NCI-H2107 treated with DMSO at 0.1 percent for 48 hours (cell line): ENCODE measurements around the gene ARL13B.
"Not testable (repeated sequence)": the region's sequence is repeated elsewhere in the genome, so short reads cannot be mapped to it uniquely, and the experiment has no call there.

Experiments
- DNase-seq: peaks from one replicate; lab custom pipeline; 2025; ENCODE audit not compliant: unreplicated experiment; lab: John Stamatoyannopoulos, UW

Gene ARL13B

DNA sequence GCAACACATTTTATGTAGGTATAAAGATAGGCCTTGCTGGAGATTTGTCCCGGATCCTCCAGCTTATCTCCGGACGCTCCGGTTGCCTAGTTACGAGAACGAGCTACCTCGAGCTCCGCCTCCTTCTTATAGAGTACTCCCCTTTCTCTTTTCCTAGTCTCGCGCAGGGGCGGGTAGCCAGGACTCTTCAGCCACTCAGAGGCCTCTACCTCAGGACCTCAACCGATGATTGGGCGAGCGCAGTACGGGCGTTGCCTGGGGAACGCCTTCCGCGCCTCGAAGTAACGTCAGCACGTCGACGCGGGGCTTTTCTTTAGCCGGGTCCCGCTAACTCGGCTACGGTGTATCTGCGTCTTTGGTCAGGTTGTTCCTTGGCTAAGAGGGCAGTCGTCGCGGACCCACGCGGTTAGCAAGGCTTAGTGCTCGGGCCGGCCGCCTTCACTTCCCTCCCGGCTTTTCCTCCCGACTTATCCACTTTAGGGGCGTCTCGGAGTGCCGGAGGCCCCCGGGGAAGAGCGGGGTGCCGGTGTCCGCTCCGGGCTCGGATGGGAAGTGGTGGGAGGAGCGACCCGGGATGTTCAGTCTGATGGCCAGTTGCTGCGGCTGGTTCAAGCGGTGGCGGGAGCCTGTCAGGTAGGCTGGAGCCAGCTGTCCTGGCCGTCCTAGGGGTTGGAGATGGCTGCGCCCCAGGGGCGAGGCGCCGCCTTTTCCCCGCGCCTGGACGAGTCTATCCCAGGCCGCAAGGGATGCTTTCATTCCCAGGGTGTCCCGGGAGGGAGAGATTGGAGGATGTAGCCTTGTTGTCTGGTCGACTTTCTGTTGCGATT is at the start of gene ARL13B:
Gene ARL13B (plus strand): TSS at position 306 of the 827 bp plus-strand sequence. CDS start 269 bp downstream, at position 575.
- peak; percentile 99 for DNase-seq

- no peak for DNase-seq
Measured at GRCh38 chr3:93931597-93932229, 48.2 kb upstream of the ARL13B start.

GRCh38 chr3:93934366-93935046 is 45.4 kb upstream of the ARL13B start:
- no peak for DNase-seq

DNA sequence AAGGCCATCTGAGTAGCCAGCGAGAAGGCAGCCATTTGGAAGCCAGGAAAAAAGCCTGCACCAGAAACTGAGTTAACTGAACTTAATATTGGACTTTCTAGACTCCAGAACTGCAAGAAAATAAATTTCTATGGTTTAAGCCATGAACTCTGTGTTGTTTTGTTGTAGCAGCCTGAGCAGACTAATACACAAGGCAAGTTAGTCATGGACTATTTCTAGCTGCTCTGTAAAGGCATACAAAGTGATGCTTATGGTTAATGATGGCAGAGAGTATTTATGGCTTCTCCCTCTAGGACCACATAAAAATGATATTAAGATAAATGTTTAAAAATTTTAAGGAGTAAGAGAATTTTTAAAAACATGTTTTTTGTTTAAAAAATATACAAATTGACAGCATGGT is 43.4 kb upstream of the ARL13B start:
- no peak for DNase-seq

- not testable (repeated sequence) for DNase-seq
Measured at GRCh38 chr3:93937485-93937884, 42.5 kb upstream of the ARL13B start.

DNA sequence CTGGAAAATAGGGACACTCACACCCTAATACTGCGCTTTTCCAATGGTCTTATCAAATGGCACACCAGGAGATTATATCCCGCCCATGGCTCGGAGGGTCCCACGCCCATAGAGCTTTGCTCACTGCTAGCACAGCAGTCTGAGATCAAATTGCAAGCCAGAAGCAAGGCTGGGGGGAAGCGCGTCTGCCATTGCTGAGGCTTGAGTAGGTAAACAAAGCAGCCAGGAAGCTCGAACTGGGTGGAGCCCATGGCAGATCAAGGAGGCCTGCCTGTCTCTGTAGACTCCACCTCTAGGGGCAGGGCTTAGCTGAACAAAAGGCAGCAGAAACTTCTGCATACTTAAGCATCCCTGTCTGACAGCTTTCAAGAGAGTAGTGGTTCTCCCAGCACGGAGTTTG is 30.0 kb upstream of the ARL13B start:
- DNase-seq: peak; percentile 7

GRCh38 chr3:93961026-93961425 is 18.9 kb upstream of the ARL13B start:
- DNase-seq: no peak

DNA sequence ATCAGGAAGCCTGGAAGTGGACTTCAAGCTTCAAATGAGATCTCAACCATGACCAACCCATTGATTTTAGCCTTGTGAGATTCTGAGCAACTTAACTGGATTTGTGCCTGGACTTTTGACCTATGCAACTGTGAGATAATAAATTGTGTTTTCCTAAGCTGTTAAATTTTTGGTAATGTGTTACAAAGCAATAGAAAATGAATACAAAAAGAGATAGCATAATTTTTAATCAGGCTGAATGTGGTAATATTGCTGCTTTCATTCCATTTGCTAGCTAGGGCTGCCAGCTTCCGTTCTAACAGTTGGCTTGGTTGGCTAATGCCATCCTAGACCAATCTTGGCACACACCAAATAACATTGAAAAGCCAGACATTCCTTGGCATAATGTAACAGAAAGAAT is 18.5 kb upstream of the ARL13B start:
- no peak for DNase-seq

DNA sequence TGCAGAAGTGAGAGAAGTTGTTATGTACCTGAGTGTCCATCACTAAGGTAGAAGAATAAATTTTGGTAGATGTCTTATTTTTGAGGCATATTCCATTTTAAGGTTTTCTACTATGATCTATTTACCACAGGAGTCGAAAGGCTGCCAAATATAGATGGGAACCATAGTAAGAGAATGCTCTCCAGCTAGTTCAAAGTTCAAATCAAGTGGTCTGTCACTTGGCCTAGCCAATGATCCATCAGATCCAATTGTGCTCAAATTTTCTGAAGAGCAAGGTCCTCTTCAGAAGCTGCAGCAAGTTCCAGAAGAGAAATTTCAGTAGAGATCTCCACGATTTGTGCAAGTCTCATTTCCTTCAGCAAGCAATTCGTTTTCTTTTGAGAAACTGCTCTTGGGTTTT is 17.2 kb upstream of the ARL13B start:
- no peak for DNase-seq

GRCh38 chr3:93965106-93965505 is 14.8 kb upstream of the ARL13B start:
- DNase-seq: not testable (repeated sequence)

GRCh38 chr3:93969443-93969842 is 10.5 kb upstream of the ARL13B start:
- no peak for DNase-seq

DNA sequence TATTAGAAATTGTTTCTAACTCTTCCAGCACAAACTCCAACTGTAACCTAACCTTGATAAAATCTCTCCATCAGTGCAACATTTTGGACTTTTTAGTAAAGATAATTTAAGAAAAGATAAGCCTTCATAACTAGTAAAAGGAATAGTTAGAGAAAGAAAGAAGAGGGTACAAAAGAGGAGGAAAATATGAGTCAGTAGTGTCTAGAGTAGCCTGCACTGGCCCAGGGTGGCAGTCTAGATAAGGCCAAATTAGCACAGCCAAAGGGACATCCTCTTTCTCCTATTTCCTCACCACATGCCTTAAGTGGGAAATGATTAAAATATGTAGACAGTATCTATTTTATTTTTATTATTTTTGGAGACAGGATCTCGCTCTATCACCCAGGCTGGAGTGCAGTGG is 10.0 kb upstream of the ARL13B start:
- DNase-seq: no peak

DNA sequence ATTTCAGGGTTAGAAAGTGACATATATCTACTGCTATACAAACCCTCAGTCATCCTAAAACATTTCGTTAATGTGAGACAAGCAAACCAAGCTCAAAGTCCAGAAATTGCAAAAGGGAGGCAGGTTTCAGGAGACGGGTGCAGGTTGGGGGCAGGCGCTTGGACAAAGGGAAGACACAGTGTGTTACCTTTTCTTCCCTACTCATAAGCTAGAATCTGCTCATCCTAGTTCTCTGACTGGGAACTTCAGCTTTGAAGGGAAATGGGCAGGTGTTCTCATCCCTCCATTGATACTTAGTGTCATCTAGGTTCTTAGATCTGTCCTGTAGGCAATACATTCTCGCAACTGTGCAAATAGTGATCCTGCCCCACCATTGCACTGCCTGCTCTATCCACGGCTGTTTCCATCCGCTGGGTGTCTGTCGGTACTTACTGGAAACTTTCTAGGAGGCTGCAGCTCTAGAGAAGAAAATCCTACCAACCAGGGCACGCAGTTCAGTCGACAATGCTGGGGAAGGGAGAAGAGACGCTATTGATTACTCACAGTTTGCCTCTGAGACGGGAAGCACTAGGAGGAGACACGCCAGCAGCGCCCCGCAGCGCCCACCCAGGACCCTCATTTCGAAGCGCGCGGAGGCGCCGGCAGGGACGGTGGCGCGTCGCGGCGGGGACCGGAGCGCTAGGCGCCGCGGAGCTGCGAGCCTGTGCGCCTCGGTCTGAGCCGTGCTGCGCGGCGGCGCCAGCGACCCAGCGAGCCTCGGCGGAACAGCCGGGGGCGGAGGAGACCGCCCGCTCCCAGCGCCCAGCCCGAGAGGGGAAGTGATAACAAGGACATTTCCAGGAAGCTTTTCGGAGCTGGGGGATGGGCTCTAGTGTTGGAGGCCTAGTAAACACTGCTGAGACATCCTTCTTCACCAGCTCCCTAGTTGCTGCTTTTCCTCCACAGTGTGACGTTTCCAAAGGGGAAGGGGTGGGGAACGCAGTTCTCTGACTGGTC is 6.5 kb upstream of the ARL13B start, which contains the start of gene PROS1:
Gene PROS1 (minus strand): TSS at position 766 of the 996 bp plus-strand sequence. CDS start 147 bp downstream, at position 619.
- no peak for DNase-seq

DNA sequence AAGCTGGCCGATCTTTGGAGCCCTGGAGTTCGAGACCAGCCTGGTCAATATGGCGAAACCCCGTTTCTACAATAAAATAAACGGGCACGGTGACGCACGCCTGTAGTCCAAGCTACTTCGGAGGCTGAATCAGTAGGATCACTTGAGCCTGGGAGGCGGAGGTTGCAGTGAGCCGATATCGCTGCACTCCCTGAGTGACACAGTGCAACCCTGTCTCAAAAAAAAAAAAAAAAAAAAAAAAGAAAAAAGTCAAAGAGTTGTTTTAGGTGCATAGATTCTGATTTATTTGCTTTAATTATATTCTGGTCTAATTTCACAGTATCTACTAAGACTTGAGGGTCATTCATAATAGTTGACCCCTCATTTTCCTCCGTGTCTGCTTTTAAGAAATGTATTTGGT is 1.7 kb downstream of the ARL13B start:
- no peak for DNase-seq

GRCh38 chr3:93983408-93983807 is 3.5 kb downstream of the ARL13B start:
- DNase-seq: no peak

- DNase-seq: no peak
Measured at GRCh38 chr3:93984618-93985017, 4.7 kb downstream of the ARL13B start.

DNA sequence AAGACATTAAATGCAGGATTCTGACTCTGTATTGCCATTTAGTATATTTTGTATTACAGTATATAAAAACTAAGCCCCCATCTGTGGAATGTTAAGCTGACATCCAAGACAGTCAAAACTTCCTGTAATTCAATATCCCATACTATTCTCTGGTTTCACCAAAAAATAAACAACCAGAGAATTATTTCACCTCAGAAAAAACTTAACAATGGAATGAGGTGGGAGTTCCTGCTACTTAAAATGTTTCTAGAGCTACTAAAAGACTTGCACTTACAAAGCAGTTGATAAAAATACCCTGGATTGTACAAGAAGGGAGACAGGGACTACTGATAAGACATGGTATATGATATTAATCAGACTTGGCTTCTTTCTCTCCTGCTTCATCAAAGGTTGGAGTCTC is 8.3 kb downstream of the ARL13B start:
- no peak for DNase-seq

- DNase-seq: no peak
Measured at GRCh38 chr3:93988764-93989163, 8.8 kb downstream of the ARL13B start.

DNA sequence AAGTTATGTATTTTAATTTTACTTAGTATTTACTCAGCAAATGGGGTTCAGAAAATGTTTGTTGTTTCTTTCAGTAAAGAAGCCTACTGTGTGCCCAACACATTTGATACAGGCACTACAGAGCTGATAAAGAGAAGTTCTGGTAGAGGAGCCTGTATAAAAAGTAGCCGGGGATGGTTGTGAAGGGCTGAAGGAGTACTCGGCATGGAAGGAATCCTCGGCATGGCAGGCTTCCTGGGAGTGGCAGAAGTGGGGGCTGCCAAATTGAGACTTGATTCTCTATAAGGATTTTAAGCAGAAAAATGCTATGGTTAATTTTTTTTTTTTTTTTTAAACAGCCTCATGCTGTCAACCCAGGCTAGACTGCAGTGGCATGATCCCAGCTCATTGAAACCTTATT is 9.3 kb downstream of the ARL13B start:
- no peak for DNase-seq

DNA sequence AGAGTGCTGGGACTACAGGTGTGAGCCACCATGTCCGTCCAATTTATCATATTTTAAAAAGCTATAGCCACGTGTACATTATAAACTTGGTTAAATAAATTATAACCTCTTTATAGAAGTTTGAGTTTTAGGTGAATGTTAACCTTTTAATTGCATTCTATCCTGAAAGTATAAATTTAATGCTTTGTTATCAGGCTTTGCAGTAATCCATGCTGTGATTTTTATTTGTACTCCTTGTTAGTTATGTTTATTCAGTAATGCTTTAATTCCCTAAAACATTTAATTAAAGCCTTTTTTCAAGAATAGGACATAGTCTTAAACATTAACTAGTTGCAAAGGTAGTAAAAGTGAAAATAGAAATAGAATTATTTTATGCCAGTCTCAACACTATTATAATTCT is 11.7 kb downstream of the ARL13B start:
- no peak for DNase-seq

GRCh38 chr3:93992207-93992606 is 12.3 kb downstream of the ARL13B start:
- DNase-seq: no peak
